SK-N-SH (cell line): Measurements from ENCODE around the gene PISD. TPM values are rescaled to one million over a fixed set of nuclear protein-coding genes. Genes with fewer than 3 reads are reported as not detected.

Experiments used
- CTCF ChIA-PET: fragments of 300-600, 350-600 bp; formaldehyde crosslinking; extraction: SDS; loops from one replicate; lab custom pipeline; 2021; lab: Yijun Ruan, JAX
- POLR2A ChIA-PET: fragments of 350-600 bp; sonication (Branson Sonifier 250); formaldehyde crosslinking; extraction: SDS; loops from one replicate; lab custom pipeline; 2020; ENCODE audit warnings: antibody characterized with exemption, inconsistent platforms; lab: Yijun Ruan, JAX
- DNase-seq: peaks from one replicate; pipeline ENCODE4 v3.0.0; 2012
- H2AFZ ChIP-seq: fragments of 200-600 bp; sonication (generic); 2 replicates; pipeline ENCODE4 v1.8.1; 2016; ENCODE audit warnings: antibody characterized with exemption, mild to moderate bottlenecking, low read depth
- H3F3A ChIP-seq: fragments of 200-600 bp; sonication (generic); replicated peaks from 2 replicates; pipeline ENCODE3; 2016; ENCODE audit warnings: antibody characterized with exemption, mild to moderate bottlenecking; ENCODE audit not compliant: insufficient read depth
- H3K27ac ChIP-seq, 2 experiments: fragments of 200-500 bp in 1 of 2; fragments of 200-600 bp in 1 of 2; sonication (Bioruptor generic) in 1 of 2; sonication (generic), shearing (Covaris generic) in 1 of 2; 2 replicates each; pipeline versions ENCODE4 v1.5.1 to v1.6.1; 2014 to 2016; ENCODE audit warnings: low read depth in 2 of 2, inconsistent platforms in 1 of 2, low read length in 1 of 2, mild to moderate bottlenecking in 1 of 2, mixed read lengths in 1 of 2
- H3K27me3 ChIP-seq: fragments of 200-600 bp; sonication (generic), shearing (Covaris generic); 2 replicates; pipeline ENCODE4 v1.6.1; 2016; ENCODE audit warnings: mixed run types; ENCODE audit not compliant: insufficient read depth
- H3K36me3 ChIP-seq, 2 experiments: fragments of 200-500 bp in 1 of 2; fragments of 200-600 bp in 1 of 2; sonication (Bioruptor generic) in 1 of 2; sonication (generic) in 1 of 2; replicated peaks in 1 of 2; 2 replicates each; pipeline versions ENCODE3 to v1.5.1; 2014 to 2016; ENCODE audit warnings: low read length in 1 of 2, mild to moderate bottlenecking in 1 of 2; ENCODE audit not compliant: insufficient read depth in 2 of 2, control insufficient read depth in 1 of 2
- H3K4me1 ChIP-seq, 2 experiments: fragments of 200-500 bp in 1 of 2; fragments of 200-600 bp in 1 of 2; sonication (Bioruptor generic) in 1 of 2; sonication (generic), shearing (Covaris generic) in 1 of 2; 2 replicates each; pipeline versions ENCODE4 v1.5.1 to v1.6.1; 2014 to 2016; ENCODE audit warnings: low read depth in 1 of 2, low read length in 1 of 2, mixed run types in 1 of 2; ENCODE audit not compliant: insufficient read depth in 2 of 2, control insufficient read depth in 1 of 2
- H3K4me2 ChIP-seq: fragments of 200-600 bp; sonication (generic), shearing (Covaris generic); 2 replicates; pipeline ENCODE4 v1.6.1; 2017; ENCODE audit warnings: mixed run types
- H3K4me3 ChIP-seq, 2 experiments: fragments of 200-500 bp in 1 of 2; fragments of 200-600 bp in 1 of 2; sonication (Bioruptor generic) in 1 of 2; sonication (generic), shearing (Covaris generic) in 1 of 2; 2 replicates each; pipeline versions ENCODE4 v1.5.1 to v1.8.1; 2014 to 2016; ENCODE audit warnings: low read depth in 2 of 2, inconsistent platforms in 1 of 2, low read length in 1 of 2, mild to moderate bottlenecking in 1 of 2, mixed read lengths in 1 of 2, moderate library complexity in 1 of 2
- H3K79me2 ChIP-seq: fragments of 200-600 bp; sonication (generic); 2 replicates; pipeline ENCODE4 v1.8.1; 2017; ENCODE audit warnings: mild to moderate bottlenecking; ENCODE audit not compliant: insufficient read depth
- H3K9ac ChIP-seq: fragments of 200-600 bp; sonication (generic); 2 replicates; pipeline ENCODE4 v1.6.1; 2017; ENCODE audit warnings: mixed run types
- H3K9me2 ChIP-seq: fragments of 200-600 bp; sonication (generic); 2 replicates; pipeline ENCODE4 v1.6.1; 2017; ENCODE audit warnings: mixed run types
- H3K9me3 ChIP-seq: fragments of 200-600 bp; sonication (generic); 2 replicates; pipeline ENCODE4 v1.6.1; 2017; ENCODE audit warnings: mixed run types, mild to moderate bottlenecking, moderate library complexity
- H4K20me1 ChIP-seq: fragments of 200-600 bp; sonication (generic); 2 replicates; pipeline ENCODE4 v1.6.1; 2017; ENCODE audit warnings: mild to moderate bottlenecking, mixed run types; ENCODE audit not compliant: insufficient read depth
- CHD2 ChIP-seq: fragments of 150-350 bp; IDR thresholded peaks from 2 replicates; pipeline ENCODE4 v1.6.1; 2018; ENCODE audit warnings: low read length; ENCODE audit not compliant: partially characterized antibody
- ELF1 ChIP-seq: IDR thresholded peaks from 2 replicates; pipeline ENCODE4 v1.4.0; 2012
- EP300 ChIP-seq, 2 experiments: IDR thresholded peaks; 2 replicates each; pipeline versions ENCODE4 v1.4.0 to v1.6.1; 2012; ENCODE audit warnings: borderline replicate concordance in 1 of 2, low read depth in 1 of 2, low read length in 1 of 2
- EZH2phosphoT487 ChIP-seq: fragments of 200-600 bp; sonication (generic); IDR thresholded peaks from 2 replicates; pipeline ENCODE4 v1.6.1; 2017; ENCODE audit warnings: low read depth, mixed run types, mild to moderate bottlenecking, antibody characterized with exemption, moderate library complexity, borderline replicate concordance
- FOSL2 ChIP-seq: IDR thresholded peaks from 2 replicates; pipeline ENCODE4 v1.4.0; 2012; ENCODE audit warnings: low read depth, mild to moderate bottlenecking, moderate library complexity, borderline replicate concordance
- FOXM1 ChIP-seq: IDR thresholded peaks from 2 replicates; pipeline ENCODE4 v1.4.0; 2012; ENCODE audit warnings: low read depth, mild to moderate bottlenecking
- GABPA ChIP-seq: IDR thresholded peaks from 2 replicates; pipeline ENCODE4 v1.4.0; 2012; ENCODE audit warnings: low read depth, mild to moderate bottlenecking
- MAX ChIP-seq: IDR thresholded peaks from 2 replicates; pipeline ENCODE4 v1.4.0; 2012; ENCODE audit warnings: low read depth
- MEF2A ChIP-seq: IDR thresholded peaks from 2 replicates; pipeline ENCODE4 v1.4.0; 2012; ENCODE audit warnings: low read depth, borderline replicate concordance
- NFIC ChIP-seq: IDR thresholded peaks from 2 replicates; pipeline ENCODE4 v1.4.0; 2012; ENCODE audit warnings: borderline replicate concordance
- NRF1 ChIP-seq: IDR thresholded peaks from 2 replicates; pipeline ENCODE4 v1.6.1; 2012; ENCODE audit warnings: low read depth, mild to moderate bottlenecking, low read length
- PBX3 ChIP-seq: IDR thresholded peaks from 2 replicates; pipeline ENCODE4; 2012
- RAD21 ChIP-seq: IDR thresholded peaks from 2 replicates; pipeline ENCODE4 v1.6.1; 2012; ENCODE audit warnings: mild to moderate bottlenecking, low read length
- REST ChIP-seq: IDR thresholded peaks from 2 replicates; pipeline ENCODE4 v1.6.1; 2012; ENCODE audit warnings: mild to moderate bottlenecking, low read depth, low read length, moderate library complexity
- SIN3A ChIP-seq: IDR thresholded peaks from 2 replicates; pipeline ENCODE4 v1.6.1; 2012; ENCODE audit warnings: low read depth, mild to moderate bottlenecking, low read length, moderate library complexity, borderline replicate concordance
- TAF1 ChIP-seq: IDR thresholded peaks from 2 replicates; pipeline ENCODE4 v1.6.1; 2012; ENCODE audit warnings: low read depth, mild to moderate bottlenecking, low read length, moderate library complexity, borderline replicate concordance
- USF2 ChIP-seq: fragments of 150-350 bp; IDR thresholded peaks from 2 replicates; pipeline ENCODE4 v1.6.1; 2017; ENCODE audit warnings: antibody characterized with exemption, low read length, low read depth, borderline replicate concordance
- WGBS: methylation state at CpG from one replicate; pipeline ENCODE4 v1.1.6; 2017; ENCODE audit warnings: low lambda C conversion rate; 5-methylcytosine and 5-hydroxymethylcytosine counted together
- polyA plus RNA-seq, 3 experiments: library from polyadenylated mRNA; depleted of rRNA; stranded (reverse); fragments of >200 nt; gene quantifications; 2 replicates each; pipeline ENCODE4 v1.2.3, GENCODE V29; 2012

Gene PISD
- polyA plus RNA-seq, 1 of the 3 experiments (the other 2 are of a cell fraction) = 34.9 TPM

GRCh38 chr22:31611061-31611760 lies 50.8 kb downstream of the PISD start:
- CTCF ChIA-PET = interaction anchor here (0.6 to 1.7 kb wide), 4 partner anchors 13 to 30 kb away, joined by 3 to 7 read pairs (median 4); no protein-coding TSS in a partner anchor
- no peaks in the 10 kb centered on the region for H4K20me1 ChIP-seq

More at GRCh38 chr22:31611061-31611760, 50.8 kb downstream of the PISD start:
- 54% methylated on average over 8 of the region's 16 CpGs for WGBS
- no peak overlapping the region for H3K4me3 ChIP-seq
- H3K9me3 ChIP-seq = no peaks in the 10 kb centered on the region
- no peaks in the 10 kb centered on the region for H3K79me2 ChIP-seq
- H3K27ac ChIP-seq = peak overlapping the region in 1 of 2 experiments; percentile 75; a peak in 2 of 4 replicates
- peaks cover 0 to 9% of the 10 kb centered on the region in 2 experiments for H3K36me3 ChIP-seq
- H3K4me1 ChIP-seq = peaks cover 0 to 21% of the 10 kb centered on the region in 2 experiments; a peak in 1 of 4 replicates
- no peaks in the 10 kb centered on the region for H3K9me2 ChIP-seq
- no peak overlapping the region for H2AFZ ChIP-seq
- H3K9ac ChIP-seq = no peak overlapping the region
- DNase-seq = peak; percentile 74
- no peaks in the 10 kb centered on the region for H3K27me3 ChIP-seq
- H3F3A ChIP-seq = no peaks in the 10 kb centered on the region
- no peak overlapping the region for H3K4me2 ChIP-seq
- TF ChIP-seq ELF1 (no peak), RAD21 (peak; percentile 31), USF2 (no peak), NRF1 (no peak), MAX (no peak), EZH2phosphoT487 (no peak), PBX3 (no peak), TAF1 (no peak), SIN3A (no peak), CHD2 (no peak), REST (no peak), FOSL2 (no peak), FOXM1 (no peak), NFIC (no peak), MEF2A (no peak), EP300 (IDR thresholded peaks at IDR 0.05; ENCODE audit: borderline replicate concordance in 1 of 2, low read depth in 1 of 2, low read length in 1 of 2) (0 out of 4 replicates have a peak, but pooled peaks of 1 of the 2 experiments have one; percentile 6), GABPA (no peak)
- POLR2A ChIA-PET = no interaction called here
